HG03280 (cell line): ENCODE results near the gene STAG3.

Experiments used
- ATAC-seq: cut with Tn5 transposase; IDR thresholded peaks from one replicate; pipeline ENCODE4 v1.9.1; 2021; ENCODE audit warnings: mild to moderate bottlenecking, moderate library complexity; ENCODE audit not compliant: unreplicated experiment

STAG3 gene

GRCh38 chr7:100155553-100156317, 22.0 kb upstream of the STAG3 start:
- no peak for ATAC-seq

- no peak for ATAC-seq
Measured at GRCh38 chr7:100156331-100157068, 21.2 kb upstream of the STAG3 start.

GRCh38 chr7:100157069-100157333, 20.7 kb upstream of the STAG3 start:
- no peak for ATAC-seq

- ATAC-seq, result no peak
Measured at GRCh38 chr7:100157334-100158228, 20.1 kb upstream of the STAG3 start.

- peak; percentile 89 for ATAC-seq
Measured at GRCh38 chr7:100158229-100159098, 19.3 kb upstream of the STAG3 start, which contains the start of gene TRAPPC14. TSS of gene TRAPPC14 (minus strand) at chr7:100158723. CDS start at chr7:100158499, 224 bp downstream.

- no peak for ATAC-seq
Measured at GRCh38 chr7:100159099-100159623, 18.6 kb upstream of the STAG3 start.

- ATAC-seq, result no peak
Measured at GRCh38 chr7:100160067-100160466, 17.7 kb upstream of the STAG3 start.

GRCh38 chr7:100163006-100163531, 14.6 kb upstream of the STAG3 start:
- no peak for ATAC-seq

GRCh38 chr7:100163871-100164270, 13.8 kb upstream of the STAG3 start:
- no peak for ATAC-seq

- no peak for ATAC-seq
Measured at GRCh38 chr7:100166317-100166940, 11.3 kb upstream of the STAG3 start.

- no peak for ATAC-seq
Measured at GRCh38 chr7:100166970-100167911, 10.5 kb upstream of the STAG3 start.

GRCh38 chr7:100167912-100168323, 9.8 kb upstream of the STAG3 start:
- no peak for ATAC-seq

- no peak for ATAC-seq
Measured at GRCh38 chr7:100169147-100169850, 8.4 kb upstream of the STAG3 start.

GRCh38 chr7:100170101-100170897, 7.4 kb upstream of the STAG3 start:
- ATAC-seq, result no peak

GRCh38 chr7:100171087-100171681, 6.5 kb upstream of the STAG3 start:
- ATAC-seq, result no peak

GRCh38 chr7:100171840-100172239, 5.9 kb upstream of the STAG3 start:
- no peak for ATAC-seq
